Progenitor cell of endocrine pancreas (in vitro differentiated cells): ENCODE data around the gene MUC20. TPM values are rescaled to one million over a fixed set of nuclear protein-coding genes. Genes with fewer than 3 reads are reported as not detected.
"Not testable (repeated sequence)": the region's sequence is repeated elsewhere in the genome, so short reads cannot be mapped to it uniquely, and the experiment has no call there.

Experiments
- DNase-seq: peaks from one replicate; pipeline ENCODE4 v3.0.0; 2021; ENCODE audit warnings: low spot score; ENCODE audit not compliant: unreplicated experiment
- H3K27ac Mint-ChIP-seq: 2 replicates; pipeline ENCODE4 v1.8.0; 2021; ENCODE audit warnings: mild to moderate bottlenecking, moderate library complexity, mixed read lengths
- H3K27me3 Mint-ChIP-seq: 2 replicates; pipeline ENCODE4 v1.8.0; 2021; ENCODE audit warnings: mixed read lengths
- H3K36me3 Mint-ChIP-seq: 2 replicates; pipeline ENCODE4 v1.8.0; 2022; ENCODE audit warnings: mixed read lengths; ENCODE audit not compliant: insufficient read depth
- H3K4me1 Mint-ChIP-seq: 2 replicates; pipeline ENCODE4 v1.8.0; 2021; ENCODE audit warnings: low read depth, mixed read lengths
- H3K4me3 Mint-ChIP-seq: 2 replicates; pipeline ENCODE4 v1.8.0; 2021; ENCODE audit warnings: low read depth, mild to moderate bottlenecking, moderate library complexity, mixed read lengths
- H3K9me3 Mint-ChIP-seq: 2 replicates; pipeline ENCODE4 v1.8.0; 2021; ENCODE audit warnings: low read depth, mixed read lengths
- CTCF ChIP-seq: fragments of 200-600 bp; sonication (generic); IDR thresholded peaks from one replicate; pipeline ENCODE4 v1.5.0; 2021; ENCODE audit warnings: antibody characterized with exemption, mild to moderate bottlenecking; ENCODE audit not compliant: unreplicated experiment
- total RNA-seq: library from RNA; stranded (reverse); gene quantifications from 2 replicates; pipeline ENCODE4 v1.2.1, GENCODE V29; 2021

Gene MUC20
- total RNA-seq, 1 donor from 2014 or later: 4.5 TPM

- DNase-seq: no peak
- H3K27ac Mint-ChIP-seq: no peak overlapping the region
- peaks cover 5% of the 10 kb centered on the region for H3K4me1 Mint-ChIP-seq
- H3K4me3 Mint-ChIP-seq: no peak overlapping the region
- H3K27me3 Mint-ChIP-seq: peaks cover 20% of the 10 kb centered on the region
- H3K9me3 Mint-ChIP-seq: no peaks in the 10 kb centered on the region
- no peak for TF ChIP-seq CTCF
- no peaks in the 10 kb centered on the region for H3K36me3 Mint-ChIP-seq
These were observed 12.2 kb downstream of the MUC20 start for GRCh38 chr3:195732940-195733339.

- peaks cover 12% of the 10 kb centered on the region for H3K27me3 Mint-ChIP-seq
- DNase-seq: no peak
- H3K9me3 Mint-ChIP-seq: no peaks in the 10 kb centered on the region
- no peak overlapping the region for H3K27ac Mint-ChIP-seq
- H3K36me3 Mint-ChIP-seq: no peaks in the 10 kb centered on the region
- peaks cover 2% of the 10 kb centered on the region for H3K4me1 Mint-ChIP-seq
- TF ChIP-seq CTCF: no peak
- no peak overlapping the region for H3K4me3 Mint-ChIP-seq
These were observed 14.4 kb downstream of the MUC20 start for GRCh38 chr3:195735036-195735695.

- TF ChIP-seq CTCF: no peak
- no peaks in the 10 kb centered on the region for H3K36me3 Mint-ChIP-seq
- peaks cover 17% of the 10 kb centered on the region for H3K27me3 Mint-ChIP-seq
- H3K27ac Mint-ChIP-seq: no peak overlapping the region
- no peaks in the 10 kb centered on the region for H3K9me3 Mint-ChIP-seq
- no peak overlapping the region for H3K4me3 Mint-ChIP-seq
- no peak for DNase-seq
- peaks cover 2% of the 10 kb centered on the region for H3K4me1 Mint-ChIP-seq
These were observed 16.2 kb downstream of the MUC20 start for GRCh38 chr3:195736866-195737490.

GRCh38 chr3:195737782-195738181 is 17.0 kb downstream of the MUC20 start:
- Mint-ChIP-seq H3K27me3 (peaks cover 17% of the 10 kb centered on the region), H3K27ac (peak overlapping the region; percentile 15)
- not testable (repeated sequence) for H3K9me3 Mint-ChIP-seq, H3K4me1 Mint-ChIP-seq, H3K36me3 Mint-ChIP-seq, DNase-seq, H3K4me3 Mint-ChIP-seq

- Mint-ChIP-seq H3K36me3 (no peaks in the 10 kb centered on the region), H3K4me3 (no peak overlapping the region), H3K4me1 (peaks cover under 1% of the 10 kb centered on the region), H3K9me3 (no peaks in the 10 kb centered on the region), H3K27me3 (peaks cover 17% of the 10 kb centered on the region), H3K27ac (no peak overlapping the region)
- no peak for DNase-seq
- TF ChIP-seq CTCF: no peak
These were observed 17.7 kb downstream of the MUC20 start for GRCh38 chr3:195738274-195739044.
